Neural progenitor cell (in vitro differentiated cells): ENCODE data around the gene AGMO. TPM values are rescaled to one million over a fixed set of nuclear protein-coding genes. Genes with fewer than 3 reads are reported as not detected.

Source experiments
- DNase-seq: peaks from one replicate; pipeline ENCODE4 v3.0.0-alpha.2; 2016; ENCODE audit warnings: low spot score
- H2AFZ ChIP-seq: fragments of 200-600 bp; sonication (generic); replicated peaks from 2 replicates; pipeline ENCODE4 v1.6.1; 2016; ENCODE audit warnings: antibody characterized with exemption
- H3F3A ChIP-seq: fragments of 200-600 bp; sonication (generic); 2 replicates; pipeline ENCODE4 v1.6.1; 2016; ENCODE audit warnings: antibody characterized with exemption, low read depth
- H3K27ac ChIP-seq: fragments of 200-600 bp; sonication (generic); 2 replicates; pipeline ENCODE4 v1.5.1; 2016; ENCODE audit warnings: mild to moderate bottlenecking
- H3K27me3 ChIP-seq: fragments of 200-600 bp; sonication (generic); 2 replicates; pipeline ENCODE4 v1.6.1; 2016; ENCODE audit warnings: mild to moderate bottlenecking, moderate library complexity
- H3K36me3 ChIP-seq: fragments of 200-600 bp; sonication (generic); 2 replicates; pipeline ENCODE4 v1.5.1; 2016
- H3K4me1 ChIP-seq: fragments of 200-600 bp; sonication (generic); 2 replicates; pipeline ENCODE4 v1.6.1; 2016; ENCODE audit warnings: mixed run types
- H3K4me2 ChIP-seq: fragments of 200-600 bp; sonication (generic); 2 replicates; pipeline ENCODE4 v1.6.1; 2016
- H3K4me3 ChIP-seq: fragments of 200-600 bp; sonication (generic); 2 replicates; pipeline ENCODE4 v1.5.1; 2016
- H3K79me2 ChIP-seq: fragments of 200-600 bp; sonication (generic); 2 replicates; pipeline ENCODE4 v1.6.1; 2016; ENCODE audit warnings: low read depth
- H3K9ac ChIP-seq: fragments of 200-600 bp; sonication (generic); 2 replicates; pipeline ENCODE4 v1.6.1; 2016
- H3K9me3 ChIP-seq: fragments of 200-600 bp; sonication (generic); 2 replicates; pipeline ENCODE4 v1.5.1; 2016; ENCODE audit warnings: low read depth
- H4K20me1 ChIP-seq: fragments of 200-600 bp; sonication (generic); 2 replicates; pipeline ENCODE4 v1.6.1; 2016; ENCODE audit warnings: low read depth
- H3K27ac Mint-ChIP-seq: 3 replicates; pipeline ENCODE4 v1.8.0; 2021; ENCODE audit warnings: mixed read lengths
- H3K27me3 Mint-ChIP-seq: 2 replicates; pipeline ENCODE4 v1.8.0; 2022; ENCODE audit warnings: low read depth, mild to moderate bottlenecking, inconsistent platforms, moderate library complexity, mixed read lengths; ENCODE audit not compliant: insufficient read depth
- H3K36me3 Mint-ChIP-seq: 3 replicates; pipeline ENCODE4 v1.8.0; 2021; ENCODE audit warnings: mixed read lengths
- H3K4me1 Mint-ChIP-seq: 3 replicates; pipeline ENCODE4 v1.8.0; 2021; ENCODE audit warnings: mixed read lengths
- H3K4me3 Mint-ChIP-seq: 3 replicates; pipeline ENCODE4 v1.8.0; 2021; ENCODE audit warnings: mild to moderate bottlenecking, moderate library complexity, mixed read lengths
- H3K9me3 Mint-ChIP-seq: 3 replicates; pipeline ENCODE4 v1.8.0; 2020; ENCODE audit warnings: mixed read lengths
- CTCF ChIP-seq: fragments of 200-600 bp; sonication (generic); IDR thresholded peaks from 2 replicates; pipeline ENCODE4 v1.5.1; 2017; ENCODE audit warnings: antibody characterized with exemption, mild to moderate bottlenecking
- EZH2 ChIP-seq: fragments of 200-600 bp; sonication (generic); IDR thresholded peaks from 2 replicates; pipeline ENCODE4 v1.6.1; 2017; ENCODE audit warnings: antibody characterized with exemption, mild to moderate bottlenecking, moderate library complexity
- EZH2phosphoT487 ChIP-seq: fragments of 200-600 bp; sonication (generic); IDR thresholded peaks from 2 replicates; pipeline ENCODE4 v1.6.1; 2017; ENCODE audit warnings: antibody characterized with exemption
- total RNA-seq: library from RNA; depleted of rRNA; stranded (reverse); fragments of >200 nt; gene quantifications from 2 replicates; pipeline ENCODE4 v1.2.3, GENCODE V29; 2015; ENCODE audit warnings: low replicate concordance

AGMO gene
- total RNA-seq, 1 donor from 2014 or later, result 0.30 TPM

- Histone ChIP-seq H3F3A (no peaks in the 10 kb centered on the region), H3K9me3 (no peaks in the 10 kb centered on the region), H3K4me1 (no peaks in the 10 kb centered on the region), H3K4me3 (no peak overlapping the region), H3K36me3 (no peaks in the 10 kb centered on the region), H4K20me1 (no peaks in the 10 kb centered on the region), H3K4me2 (no peak overlapping the region), H2AFZ (no peak overlapping the region), H3K27ac (no peak overlapping the region), H3K9ac (no peak overlapping the region), H3K79me2 (no peaks in the 10 kb centered on the region), H3K27me3 (no peaks in the 10 kb centered on the region)
- Mint-ChIP-seq H3K4me3 (no peak overlapping the region), H3K4me1 (no peaks in the 10 kb centered on the region), H3K27ac (no peak overlapping the region), H3K27me3 (no peaks in the 10 kb centered on the region), H3K9me3 (no peaks in the 10 kb centered on the region), H3K36me3 (no peaks in the 10 kb centered on the region)
- TF ChIP-seq CTCF (no peak), EZH2phosphoT487 (no peak), EZH2 (no peak)
- DNase-seq, result no peak
These were observed 5.8 kb upstream of the AGMO start for GRCh38 chr7:15567652-15568051.

- Mint-ChIP-seq H3K27ac (no peak overlapping the region), H3K4me1 (peaks cover 4% of the 10 kb centered on the region), H3K4me3 (no peak overlapping the region), H3K36me3 (no peaks in the 10 kb centered on the region), H3K27me3 (no peaks in the 10 kb centered on the region), H3K9me3 (no peaks in the 10 kb centered on the region)
- Histone ChIP-seq H3K27ac (no peak overlapping the region), H3K4me2 (no peak overlapping the region), H3K4me3 (no peak overlapping the region), H3K27me3 (no peaks in the 10 kb centered on the region), H3K9ac (no peak overlapping the region), H3K79me2 (no peaks in the 10 kb centered on the region), H2AFZ (no peak overlapping the region), H3K36me3 (no peaks in the 10 kb centered on the region), H3K4me1 (no peaks in the 10 kb centered on the region), H4K20me1 (no peaks in the 10 kb centered on the region), H3F3A (no peaks in the 10 kb centered on the region), H3K9me3 (no peaks in the 10 kb centered on the region)
- TF ChIP-seq EZH2, result no peak
- no peak for TF ChIP-seq CTCF
- no peak for TF ChIP-seq EZH2phosphoT487
- DNase-seq, result no peak
These were observed 5.2 kb upstream of the AGMO start for GRCh38 chr7:15567036-15567435.

- Histone ChIP-seq H3F3A (no peaks in the 10 kb centered on the region), H3K9ac (no peak overlapping the region), H3K4me3 (no peak overlapping the region), H3K27me3 (no peaks in the 10 kb centered on the region), H3K4me1 (no peaks in the 10 kb centered on the region), H3K36me3 (no peaks in the 10 kb centered on the region), H3K27ac (no peak overlapping the region), H2AFZ (no peak overlapping the region), H4K20me1 (no peaks in the 10 kb centered on the region), H3K4me2 (no peak overlapping the region), H3K79me2 (no peaks in the 10 kb centered on the region), H3K9me3 (no peaks in the 10 kb centered on the region)
- Mint-ChIP-seq H3K27ac (no peak overlapping the region), H3K9me3 (no peaks in the 10 kb centered on the region), H3K4me3 (no peak overlapping the region), H3K27me3 (no peaks in the 10 kb centered on the region), H3K36me3 (no peaks in the 10 kb centered on the region), H3K4me1 (peaks cover 9% of the 10 kb centered on the region)
- TF ChIP-seq EZH2phosphoT487 (no peak), EZH2 (no peak), CTCF (no peak)
- no peak for DNase-seq
These were observed 4.7 kb upstream of the AGMO start for GRCh38 chr7:15566476-15566875.
